GM12874 (cell line): ENCODE results near the gene SLC17A5.

ENCODE experiments used
- TF ChIP-seq, protein P1 (sequence below): IDR thresholded peaks from 2 replicates; pipeline ENCODE4 v1.5.1; 2011; ENCODE audit warnings: low read depth, mild to moderate bottlenecking, control low read depth, low read length, moderate library complexity; ENCODE audit not compliant: insufficient read depth

The SLC17A5 gene

DNA sequence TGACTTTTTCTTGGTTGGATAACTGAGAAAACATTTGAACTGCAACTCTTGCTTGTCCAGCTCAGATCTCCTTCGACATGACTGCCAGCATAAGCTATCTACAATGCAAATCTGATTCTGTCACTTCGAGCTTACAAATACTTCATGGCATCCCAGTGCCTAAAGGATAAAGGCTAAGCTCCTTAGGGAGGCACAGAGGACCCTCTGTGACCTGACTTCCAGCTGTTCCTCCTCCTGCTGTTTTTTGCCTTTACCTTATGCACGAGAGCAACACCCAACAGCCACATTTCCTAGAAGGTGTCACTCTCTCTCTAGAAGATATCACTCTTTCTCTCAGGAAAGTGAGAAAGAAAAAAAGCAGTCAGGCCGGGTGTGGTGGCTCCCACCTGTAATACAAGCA lies 23.4 kb downstream of the SLC17A5 start:
- TF ChIP-seq, protein P1, sequence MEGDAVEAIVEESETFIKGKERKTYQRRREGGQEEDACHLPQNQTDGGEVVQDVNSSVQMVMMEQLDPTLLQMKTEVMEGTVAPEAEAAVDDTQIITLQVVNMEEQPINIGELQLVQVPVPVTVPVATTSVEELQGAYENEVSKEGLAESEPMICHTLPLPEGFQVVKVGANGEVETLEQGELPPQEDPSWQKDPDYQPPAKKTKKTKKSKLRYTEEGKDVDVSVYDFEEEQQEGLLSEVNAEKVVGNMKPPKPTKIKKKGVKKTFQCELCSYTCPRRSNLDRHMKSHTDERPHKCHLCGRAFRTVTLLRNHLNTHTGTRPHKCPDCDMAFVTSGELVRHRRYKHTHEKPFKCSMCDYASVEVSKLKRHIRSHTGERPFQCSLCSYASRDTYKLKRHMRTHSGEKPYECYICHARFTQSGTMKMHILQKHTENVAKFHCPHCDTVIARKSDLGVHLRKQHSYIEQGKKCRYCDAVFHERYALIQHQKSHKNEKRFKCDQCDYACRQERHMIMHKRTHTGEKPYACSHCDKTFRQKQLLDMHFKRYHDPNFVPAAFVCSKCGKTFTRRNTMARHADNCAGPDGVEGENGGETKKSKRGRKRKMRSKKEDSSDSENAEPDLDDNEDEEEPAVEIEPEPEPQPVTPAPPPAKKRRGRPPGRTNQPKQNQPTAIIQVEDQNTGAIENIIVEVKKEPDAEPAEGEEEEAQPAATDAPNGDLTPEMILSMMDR, result no peak

DNA sequence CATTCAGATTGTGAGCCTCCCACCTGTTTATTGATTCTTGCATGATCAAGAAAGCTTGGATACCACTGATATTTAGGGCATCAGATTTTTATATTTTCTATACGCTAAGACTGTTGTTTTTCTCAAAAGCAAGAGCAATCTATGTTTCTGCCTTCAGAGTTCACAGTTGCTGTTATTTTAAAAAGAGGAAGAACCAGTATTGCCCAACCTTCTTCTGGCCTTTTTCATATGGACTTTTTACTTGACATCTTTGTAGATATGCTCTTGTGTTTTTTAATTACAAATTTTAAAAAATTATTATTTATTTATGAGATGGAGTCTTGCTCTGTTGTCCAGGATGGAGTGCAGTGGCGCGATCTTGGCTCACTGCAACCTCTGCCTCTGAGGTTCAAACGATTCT lies 28.9 kb downstream of the SLC17A5 start:
- TF ChIP-seq, protein P1, result no peak

GRCh38 chr6:73614802-73615201 lies 39.0 kb downstream of the SLC17A5 start:
- TF ChIP-seq, protein P1, result no peak

DNA sequence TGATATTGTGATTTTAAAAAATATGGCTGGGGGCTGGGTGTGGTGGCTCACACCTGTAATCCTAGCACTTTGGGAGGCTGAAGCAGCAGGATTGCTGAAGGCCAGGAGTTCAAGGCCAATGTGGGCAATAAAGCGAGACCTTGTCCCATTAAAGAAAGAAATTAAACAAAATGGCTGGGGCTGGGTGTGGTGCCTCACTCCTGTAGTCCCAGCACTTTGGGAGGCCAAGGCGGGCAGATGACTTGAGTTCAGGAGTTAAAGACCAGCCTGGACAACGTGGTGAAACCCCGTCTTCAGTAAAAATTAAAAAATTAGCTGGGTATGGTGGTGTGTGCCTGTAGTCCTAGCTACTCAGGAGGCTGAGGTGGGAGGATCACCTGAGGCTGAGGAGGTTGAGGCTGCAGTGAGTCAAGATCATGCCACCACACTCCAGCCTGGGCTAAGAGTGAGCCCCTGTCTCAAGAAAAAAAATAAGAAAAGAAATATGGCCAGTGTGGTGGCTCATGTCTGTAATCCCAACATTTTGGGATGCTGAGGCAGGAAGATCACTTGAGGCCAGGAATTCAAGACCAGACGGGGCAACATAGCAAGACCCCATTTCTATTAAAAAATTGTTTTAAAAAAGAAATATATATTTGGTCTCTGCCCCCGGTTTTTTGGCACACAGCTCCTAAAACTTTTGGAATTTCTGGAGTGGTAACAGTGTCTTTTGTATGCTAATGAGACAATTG lies 39.8 kb downstream of the SLC17A5 start:
- TF ChIP-seq, protein P1, result no peak

DNA sequence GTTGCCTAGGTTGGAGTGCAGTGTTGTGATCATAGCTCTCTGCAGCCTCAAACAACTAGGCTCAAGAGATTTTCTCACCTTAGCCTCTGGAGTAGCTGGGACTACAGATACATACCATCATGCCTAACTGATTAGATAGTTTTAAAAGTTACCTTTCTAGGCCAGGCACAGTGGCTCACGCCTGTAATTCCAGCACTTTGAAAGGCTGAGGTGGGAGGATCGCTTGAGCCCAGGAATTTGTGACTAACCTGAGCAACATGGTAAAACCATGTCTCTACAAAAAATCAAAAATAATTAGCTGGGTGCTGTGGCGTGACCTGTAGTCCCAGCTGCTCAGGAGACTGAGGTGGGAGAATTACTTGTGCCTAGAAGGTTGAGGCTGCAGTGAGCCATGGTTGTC lies 41.2 kb downstream of the SLC17A5 start:
- TF ChIP-seq, protein P1, result no peak

DNA sequence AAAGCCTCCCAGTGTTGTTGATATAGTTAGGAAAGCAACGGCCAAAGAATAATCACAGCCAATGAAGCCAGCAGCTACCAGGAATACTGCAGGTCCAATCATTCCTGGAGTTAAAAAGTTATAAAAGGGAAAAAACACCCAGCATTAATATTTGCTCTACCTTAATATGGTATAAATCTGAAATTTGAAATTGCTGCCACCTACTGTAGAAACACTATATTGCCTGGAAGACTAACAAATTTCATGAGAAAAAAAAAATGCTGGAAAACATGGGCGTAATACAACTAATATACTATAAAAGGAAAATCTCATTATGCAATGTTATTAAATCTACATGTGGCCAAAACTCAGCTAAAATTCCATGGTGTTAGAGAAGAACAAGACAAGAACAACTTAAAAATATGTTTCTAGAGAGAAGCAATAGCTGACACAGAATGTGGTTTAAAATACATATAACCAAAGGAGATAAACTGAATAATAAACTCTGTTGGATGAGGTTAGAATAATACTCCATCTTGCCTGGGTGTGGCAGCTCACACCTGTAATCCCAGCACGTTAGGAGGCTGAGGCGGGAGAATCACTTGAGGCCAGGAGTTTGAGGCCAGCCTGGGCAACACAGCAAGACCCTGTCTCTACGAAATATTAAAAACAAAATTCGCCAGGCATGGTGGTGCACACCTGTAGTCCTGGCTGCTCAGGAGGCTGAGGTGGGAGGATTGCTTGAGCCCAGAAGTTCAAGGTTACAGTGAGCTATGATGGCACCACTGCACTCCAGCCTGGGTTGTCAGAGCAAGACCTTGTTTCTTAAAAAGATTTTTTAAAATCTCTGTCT lies 43.1 kb downstream of the SLC17A5 start:
- TF ChIP-seq, protein P1, result no peak

DNA sequence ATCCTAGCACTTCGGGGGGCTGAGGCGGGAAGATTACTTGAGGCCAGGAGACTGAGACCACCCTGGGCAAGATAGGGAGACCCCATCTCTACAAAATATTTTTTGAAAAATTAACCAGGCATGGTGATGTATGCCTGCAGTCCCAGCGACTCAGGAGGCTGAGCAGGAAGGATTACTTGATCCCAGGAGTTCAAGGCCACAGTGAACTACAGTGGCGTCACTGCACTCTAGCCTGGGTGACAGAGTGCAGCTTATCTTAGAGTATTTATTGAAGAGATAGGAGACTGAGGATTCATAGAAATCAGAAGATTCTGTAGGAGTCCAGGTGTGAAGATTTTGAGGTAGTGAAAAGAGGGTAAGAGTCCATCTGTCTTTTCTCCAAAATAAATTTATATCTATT lies 45.0 kb downstream of the SLC17A5 start:
- TF ChIP-seq, protein P1, result no peak
